ENCODE results near the gene RAB38.

DNA sequence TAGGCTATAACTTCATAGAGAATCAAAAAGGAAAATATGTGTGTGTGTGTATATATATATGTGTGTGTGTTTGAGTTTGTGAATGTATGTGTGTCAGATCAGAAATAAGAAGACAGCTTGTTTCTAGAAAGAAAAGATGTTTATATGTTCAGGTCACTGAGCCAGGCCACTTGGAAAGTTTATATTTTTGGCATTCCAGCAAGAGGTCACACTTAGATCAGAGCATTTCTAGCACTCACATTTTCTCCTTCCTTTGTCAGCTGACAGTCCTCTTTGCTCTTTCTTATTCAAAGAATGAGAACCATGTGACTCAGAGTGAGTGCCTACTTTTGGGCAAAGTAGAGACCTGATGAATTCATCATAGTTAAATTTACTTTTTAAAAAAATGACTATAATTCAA is 22.9 kb downstream of the RAB38 start:
- no peak for TF ChIP-seq POLR2A (IDR thresholded peaks at IDR 0.05)
- TF ChIP-seq, protein P1, sequence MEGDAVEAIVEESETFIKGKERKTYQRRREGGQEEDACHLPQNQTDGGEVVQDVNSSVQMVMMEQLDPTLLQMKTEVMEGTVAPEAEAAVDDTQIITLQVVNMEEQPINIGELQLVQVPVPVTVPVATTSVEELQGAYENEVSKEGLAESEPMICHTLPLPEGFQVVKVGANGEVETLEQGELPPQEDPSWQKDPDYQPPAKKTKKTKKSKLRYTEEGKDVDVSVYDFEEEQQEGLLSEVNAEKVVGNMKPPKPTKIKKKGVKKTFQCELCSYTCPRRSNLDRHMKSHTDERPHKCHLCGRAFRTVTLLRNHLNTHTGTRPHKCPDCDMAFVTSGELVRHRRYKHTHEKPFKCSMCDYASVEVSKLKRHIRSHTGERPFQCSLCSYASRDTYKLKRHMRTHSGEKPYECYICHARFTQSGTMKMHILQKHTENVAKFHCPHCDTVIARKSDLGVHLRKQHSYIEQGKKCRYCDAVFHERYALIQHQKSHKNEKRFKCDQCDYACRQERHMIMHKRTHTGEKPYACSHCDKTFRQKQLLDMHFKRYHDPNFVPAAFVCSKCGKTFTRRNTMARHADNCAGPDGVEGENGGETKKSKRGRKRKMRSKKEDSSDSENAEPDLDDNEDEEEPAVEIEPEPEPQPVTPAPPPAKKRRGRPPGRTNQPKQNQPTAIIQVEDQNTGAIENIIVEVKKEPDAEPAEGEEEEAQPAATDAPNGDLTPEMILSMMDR (IDR thresholded peaks at IDR 0.05), result no peak
